Measurements from ENCODE around the gene ZRANB2. TPM values are rescaled to one million over a fixed set of nuclear protein-coding genes. Genes with fewer than 3 reads are reported as not detected.

ZRANB2 gene
- 36.1 and 38.1 TPM in 2 replicates for total RNA-seq

GRCh38 chr1:71080739-71081696 lies at the start of gene ZRANB2:
Gene ZRANB2 (minus strand): TSS chr1:71081035. CDS start chr1:71080995, 40 bp downstream.

GRCh38 chr1:71047635-71048607 lies 32.9 kb downstream of the ZRANB2 start, which contains the start of gene PTGER3:
Gene PTGER3 (minus strand): TSS chr1:71047816. CDS start chr1:71047577, 239 bp downstream.

Other genes with a start within 250 kb of the ZRANB2 start
- gene PTGER3, start 33.2 kb downstream of the ZRANB2 start, total RNA-seq, result 0.13 and 0.37 TPM in 2 replicates